Activated CD4-positive, alpha-beta T cell treated with anti-CD3 and anti-CD28 coated beads for 4 hours (primary cell): ENCODE results near the gene MAP4K1.
"Not testable (repeated sequence)": the region's sequence is repeated elsewhere in the genome, so short reads cannot be mapped to it uniquely, and the experiment has no call there.

Experiments used
- DNase-seq, 2 donors: peaks; one replicate each; pipeline ENCODE4 v3.0.0-alpha.2; 2020

Gene MAP4K1

DNA sequence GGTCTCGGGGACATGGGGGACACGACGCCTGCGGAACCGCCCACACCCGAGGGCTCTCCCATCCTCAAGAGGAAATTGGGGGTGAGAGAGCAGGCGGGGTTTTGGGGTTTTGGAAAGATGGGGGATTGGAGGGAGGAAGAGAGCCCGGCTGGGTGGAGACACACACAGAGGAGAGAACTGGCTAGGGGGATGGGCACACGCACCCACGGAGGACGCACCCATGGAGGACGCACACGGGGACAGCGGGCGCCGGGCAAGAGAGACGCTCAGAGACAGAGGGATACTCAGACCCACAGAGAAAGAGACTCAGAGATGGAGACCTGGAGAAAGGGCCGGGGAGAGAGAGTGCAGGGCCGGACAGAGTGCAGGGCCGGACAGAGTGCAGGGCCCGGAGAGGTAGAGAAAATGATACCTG is 52.1 kb downstream of the MAP4K1 start:
- no peak for DNase-seq

DNA sequence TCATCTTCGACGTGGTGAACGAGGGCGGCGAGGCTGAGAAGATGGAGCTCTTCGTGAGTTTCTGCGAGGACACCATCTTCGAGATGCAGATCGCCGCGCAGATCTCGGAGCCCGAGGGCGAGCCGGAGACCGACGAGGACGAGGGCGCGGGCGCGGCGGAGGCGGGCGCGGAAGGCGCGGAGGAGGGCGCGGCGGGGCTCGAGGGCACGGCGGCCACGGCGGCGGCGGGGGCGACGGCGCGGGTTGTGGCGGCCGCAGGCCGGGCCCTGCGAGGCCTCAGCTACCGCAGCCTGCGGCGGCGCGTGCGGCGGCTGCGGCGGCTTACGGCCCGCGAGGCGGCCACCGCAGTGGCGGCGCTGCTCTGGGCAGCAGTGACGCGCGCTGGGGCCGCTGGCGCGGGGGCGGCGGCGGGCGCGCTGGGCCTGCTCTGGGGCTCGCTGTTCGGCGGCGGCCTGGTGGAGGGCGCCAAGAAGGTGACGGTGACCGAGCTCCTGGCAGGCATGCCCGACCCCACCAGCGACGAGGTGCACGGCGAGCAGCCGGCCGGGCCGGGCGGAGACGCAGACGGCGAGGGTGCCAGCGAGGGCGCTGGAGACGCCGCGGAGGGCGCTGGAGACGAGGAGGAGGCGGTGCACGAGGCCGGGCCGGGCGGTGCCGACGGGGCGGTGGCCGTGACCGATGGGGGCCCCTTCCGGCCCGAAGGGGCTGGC is 52.6 kb downstream of the MAP4K1 start:
- no peak for DNase-seq

DNA sequence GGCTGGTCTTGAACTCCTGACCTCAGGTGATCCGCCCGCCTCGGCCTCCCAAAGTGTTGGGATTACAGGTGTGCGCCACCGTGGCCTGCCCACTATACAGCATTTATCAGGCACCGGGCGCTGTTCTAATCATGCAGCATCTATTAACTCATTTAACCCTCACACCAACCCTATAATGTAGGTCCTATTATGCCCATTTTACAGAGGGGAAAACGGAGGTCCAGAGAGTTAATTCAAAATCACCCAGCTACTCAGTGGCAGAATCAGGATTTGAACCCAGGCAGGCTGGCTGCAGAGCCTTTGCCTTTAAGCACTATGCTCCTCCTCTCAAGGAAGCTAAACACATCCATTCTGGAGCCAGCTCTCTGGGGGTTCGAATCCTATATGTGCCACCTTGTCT is 54.3 kb downstream of the MAP4K1 start:
- no peak for DNase-seq

DNA sequence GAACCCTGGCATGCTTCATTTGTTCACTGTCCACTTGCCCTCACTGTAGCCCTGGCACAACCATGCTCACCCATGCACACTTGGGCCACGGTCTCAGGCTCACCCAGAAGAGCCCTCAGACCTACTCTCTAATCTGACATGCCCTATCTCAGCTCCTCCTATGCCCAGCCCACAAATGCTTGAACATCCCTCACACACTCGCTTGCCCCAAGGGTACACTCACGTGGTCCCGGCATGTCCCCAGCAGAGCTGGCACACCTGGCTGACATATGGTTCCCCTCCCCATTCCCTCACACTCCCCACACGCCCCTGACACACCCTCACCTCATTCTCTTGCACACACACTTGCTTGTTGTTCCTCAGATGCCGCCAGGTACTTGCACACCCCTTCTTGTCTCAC is 55.7 kb downstream of the MAP4K1 start:
- DNase-seq, result no peak

DNA sequence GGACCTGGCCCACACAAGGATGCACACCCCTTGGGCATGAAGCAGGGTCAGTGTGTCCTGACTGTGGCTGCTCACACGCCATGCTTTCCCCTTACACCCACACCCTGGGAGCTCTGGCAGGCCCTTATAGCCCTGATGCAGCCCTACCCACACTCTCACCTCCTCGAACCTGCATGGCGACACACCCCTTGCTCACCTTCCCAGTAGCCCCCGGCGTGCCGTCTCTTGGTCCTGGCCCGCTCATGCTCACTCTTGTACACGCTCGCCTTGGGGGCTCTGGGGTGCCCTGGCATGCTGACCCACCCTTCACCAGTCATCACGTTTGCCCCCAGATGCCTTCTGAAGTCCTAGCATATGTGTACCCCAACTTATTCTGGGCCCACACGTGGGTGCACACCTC is 56.1 kb downstream of the MAP4K1 start:
- no peak for DNase-seq

DNA sequence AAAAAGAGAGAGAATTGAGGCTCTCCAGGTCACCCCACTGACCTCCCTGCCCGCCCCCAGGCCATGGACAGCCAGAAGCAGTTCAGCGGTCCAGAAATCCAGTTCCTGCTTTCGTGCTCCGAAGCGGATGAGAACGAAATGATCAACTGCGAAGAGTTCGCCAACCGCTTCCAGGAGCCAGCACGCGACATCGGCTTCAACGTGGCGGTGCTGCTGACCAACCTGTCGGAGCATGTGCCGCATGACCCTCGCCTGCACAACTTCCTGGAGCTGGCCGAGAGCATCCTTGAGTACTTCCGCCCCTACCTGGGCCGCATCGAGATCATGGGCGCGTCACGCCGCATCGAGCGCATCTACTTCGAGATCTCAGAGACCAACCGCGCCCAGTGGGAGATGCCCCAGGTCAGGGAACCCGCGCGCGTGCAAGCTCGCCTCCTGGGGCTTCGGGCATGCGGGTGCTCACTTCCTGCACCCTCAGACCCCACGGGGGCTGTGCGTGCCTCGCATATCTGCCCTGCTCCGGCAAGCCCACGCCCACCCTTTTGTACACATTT is 56.6 kb downstream of the MAP4K1 start:
- DNase-seq, result no peak

DNA sequence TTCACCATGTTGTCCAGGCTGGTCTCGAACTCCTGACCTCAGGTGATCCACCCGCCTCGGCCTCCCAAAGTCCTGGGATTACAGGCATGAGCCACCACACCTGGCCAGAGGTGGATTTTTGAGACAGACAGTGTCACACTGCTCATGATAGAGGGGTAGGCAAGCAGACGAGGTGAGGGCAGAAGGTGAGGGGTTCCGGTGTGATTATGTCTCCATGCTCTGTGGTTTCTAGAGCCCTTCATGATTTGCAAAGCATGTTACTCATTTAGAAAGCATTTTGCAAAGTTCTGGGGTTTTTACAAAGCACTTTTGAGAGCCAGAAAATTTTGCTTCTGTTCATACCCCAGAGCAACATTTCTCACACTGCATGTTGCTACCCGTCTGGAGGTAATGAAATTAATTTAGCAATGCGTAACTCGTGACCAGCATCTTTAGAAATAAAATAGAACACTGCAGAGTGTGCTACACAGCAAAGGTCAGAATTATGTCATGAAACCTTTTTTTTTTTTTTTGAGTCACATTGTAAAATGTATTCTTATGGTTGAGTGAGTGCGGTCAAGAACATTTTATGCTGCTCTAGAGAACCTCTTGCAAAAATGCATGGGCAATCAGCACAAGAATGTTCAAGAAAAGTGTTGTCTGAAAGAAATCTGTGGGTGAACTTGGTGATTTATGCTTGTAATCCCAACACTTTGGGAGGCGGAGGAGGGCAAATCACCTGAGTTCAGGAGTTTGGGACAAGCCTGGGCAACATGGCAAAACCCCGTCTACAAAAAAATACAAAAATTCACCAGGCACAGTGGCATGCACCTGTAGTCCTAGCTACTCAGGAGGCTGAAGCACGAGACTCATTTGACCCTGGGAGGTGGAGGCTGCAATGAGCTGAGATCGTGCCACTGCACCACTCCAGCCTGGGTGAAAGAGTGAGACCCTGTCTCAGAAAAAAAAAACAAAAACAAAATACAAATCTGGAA is 58.0 kb downstream of the MAP4K1 start:
- DNase-seq, result peak in 1 of 2 donors; percentile 14

DNA sequence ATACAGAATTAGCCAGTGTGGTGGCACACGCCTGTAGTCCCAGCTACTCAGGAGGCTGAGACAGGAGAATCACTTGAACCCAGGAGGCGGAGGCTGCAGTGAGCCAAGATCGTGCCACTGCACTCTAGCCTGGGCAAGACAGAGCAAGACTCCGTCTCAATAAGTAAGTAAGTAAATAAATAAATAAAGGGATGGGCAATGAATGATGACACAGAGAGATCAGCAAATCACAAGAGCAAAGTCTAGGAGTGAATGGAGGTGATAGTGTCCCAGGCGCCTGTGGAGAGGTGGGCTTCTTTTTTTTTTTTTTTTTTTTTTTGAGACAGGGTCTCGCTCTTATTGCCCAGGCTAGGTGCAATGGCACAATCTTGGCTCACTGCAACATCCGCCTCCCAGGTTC is 58.8 kb downstream of the MAP4K1 start:
- DNase-seq, result not testable (repeated sequence)

DNA sequence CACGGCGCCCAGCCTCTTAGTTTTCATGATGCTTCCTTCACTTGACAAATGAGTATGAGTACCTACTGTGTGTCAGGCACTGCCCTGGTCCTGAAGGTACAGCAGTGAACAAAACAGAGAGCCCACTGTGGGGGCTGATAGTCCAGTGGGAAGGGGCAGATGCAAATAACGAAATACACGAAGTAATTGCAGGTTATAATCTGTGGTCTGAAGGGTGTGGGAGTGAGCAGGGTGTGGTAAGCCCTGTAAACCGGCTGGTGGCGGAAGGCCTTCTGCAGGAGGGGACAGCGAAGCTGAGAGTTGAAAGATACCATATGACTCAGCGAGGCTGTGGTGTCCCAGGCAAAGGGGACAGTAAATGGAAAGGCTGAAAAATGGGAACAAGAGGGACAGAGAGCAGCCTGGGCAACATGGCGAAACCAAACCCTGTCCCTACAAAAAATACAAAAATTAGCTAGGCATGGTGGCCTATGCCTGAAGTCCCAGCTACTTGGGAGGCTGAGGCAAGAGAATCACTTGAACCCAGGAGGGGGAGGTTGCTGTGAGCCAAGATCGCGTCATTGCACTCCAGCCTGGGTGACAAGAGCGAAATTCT is 60.5 kb downstream of the MAP4K1 start:
- peak in 1 of 2 donors; percentile 32 for DNase-seq

DNA sequence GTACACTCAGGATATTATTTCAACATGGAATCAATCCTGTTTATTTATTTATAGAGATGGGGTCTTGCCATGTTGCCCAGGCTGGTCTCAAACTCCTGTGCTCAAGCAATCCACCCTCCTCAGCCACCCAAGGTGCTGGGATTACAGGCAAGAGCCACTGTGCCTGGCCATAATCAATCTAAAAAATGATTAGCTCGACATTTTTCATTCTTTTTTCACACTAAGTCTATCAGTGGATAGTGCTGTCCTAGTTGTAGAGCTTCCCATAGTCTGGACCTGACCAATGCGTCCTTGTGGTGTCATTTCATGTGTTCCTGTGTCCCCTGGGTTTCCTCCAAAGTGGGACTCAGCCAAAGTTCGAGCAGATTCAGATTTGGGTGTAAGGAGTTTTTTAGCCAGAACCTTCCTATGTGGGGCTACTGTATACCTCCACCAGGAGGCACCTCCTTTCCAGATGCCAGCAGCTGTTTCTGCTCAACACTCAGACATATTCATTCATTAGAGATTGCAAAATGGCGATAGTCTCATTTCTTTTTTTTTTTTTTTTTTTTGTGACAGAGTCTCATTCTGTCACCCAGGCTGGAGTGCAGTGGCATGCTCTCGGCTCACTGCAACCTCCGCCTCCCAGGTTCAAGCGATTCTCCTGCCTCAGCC is 61.1 kb downstream of the MAP4K1 start:
- DNase-seq, result no peak

DNA sequence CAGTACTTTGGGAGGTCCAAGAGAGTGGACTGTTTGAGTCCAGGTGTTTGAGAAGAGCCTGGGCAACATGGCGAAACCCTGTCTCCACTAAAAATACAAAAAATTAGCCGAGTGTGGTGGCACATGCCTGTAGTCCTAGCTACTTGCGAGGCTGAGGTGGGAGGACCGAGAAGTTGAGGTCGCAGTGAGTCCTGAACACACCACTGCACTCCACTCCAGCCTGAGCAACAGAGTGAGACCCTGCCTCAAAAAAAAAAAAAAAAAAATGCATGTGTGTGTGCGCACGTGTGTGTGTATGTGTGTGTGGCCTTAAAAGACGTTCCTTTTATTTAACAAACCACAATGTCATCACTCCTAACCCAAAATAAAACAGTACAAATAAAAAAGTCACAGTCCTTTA is 62.6 kb downstream of the MAP4K1 start:
- DNase-seq, result no peak

DNA sequence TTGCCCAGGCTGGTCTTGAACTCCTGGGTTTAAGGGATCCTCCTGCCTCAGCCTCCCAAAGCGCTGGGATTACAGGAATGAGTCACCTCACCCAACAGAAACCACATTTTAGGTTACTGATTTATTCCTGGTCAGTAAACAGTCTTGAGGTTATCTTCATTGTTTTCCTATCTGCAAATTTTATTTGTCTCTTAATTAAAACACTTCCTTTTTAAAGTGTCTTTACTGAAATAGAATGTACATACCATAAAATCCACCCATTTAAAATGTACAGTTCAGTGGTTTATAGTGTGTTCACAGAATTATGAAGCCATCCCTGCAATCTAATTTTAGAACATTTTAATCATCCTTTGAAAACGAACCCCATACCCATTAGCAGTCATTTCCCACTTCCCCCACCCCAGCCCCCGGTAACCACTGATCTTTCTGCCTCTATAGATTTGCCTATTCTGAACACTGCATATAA is 63.0 kb downstream of the MAP4K1 start:
- no peak for DNase-seq

DNA sequence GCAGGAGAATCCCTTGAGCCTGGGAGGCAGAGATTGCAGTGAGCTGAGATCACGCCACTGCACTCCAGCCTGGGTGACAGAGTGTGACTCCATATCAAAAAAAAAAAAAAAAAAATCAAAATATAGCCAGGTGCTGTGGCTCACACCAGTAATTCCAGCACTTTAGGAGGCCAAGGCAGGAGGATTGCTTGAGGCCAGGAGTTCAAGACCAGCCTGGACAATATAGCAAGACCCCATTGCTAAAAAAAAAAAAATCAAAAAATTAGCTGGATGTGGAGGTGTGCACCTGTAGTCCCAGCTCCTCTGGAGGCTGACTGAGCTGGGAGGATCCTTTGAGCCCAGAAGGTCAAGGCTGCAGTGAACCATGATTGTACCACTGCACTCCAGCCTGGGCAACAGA is 64.5 kb downstream of the MAP4K1 start:
- DNase-seq, result not testable (repeated sequence)

DNA sequence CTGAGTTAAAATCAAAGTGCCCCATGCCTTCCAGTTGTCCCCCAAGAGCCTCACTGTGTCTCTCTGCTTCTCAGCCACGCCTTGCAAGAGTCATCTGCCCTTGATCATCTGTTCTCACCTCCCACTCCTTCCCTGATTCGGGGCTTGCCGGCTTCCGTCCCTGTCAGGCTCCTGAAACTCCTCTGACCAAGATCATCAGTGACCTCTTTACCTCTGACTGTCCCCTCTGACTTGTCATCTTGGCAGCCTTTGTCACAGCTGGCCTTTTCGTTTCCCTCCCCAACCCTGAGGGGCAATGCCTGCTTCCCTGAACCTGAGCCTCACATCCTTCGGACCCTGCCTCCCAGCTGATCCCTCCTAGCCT is 66.3 kb downstream of the MAP4K1 start:
- peak in 1 of 2 donors; percentile 31 for DNase-seq

DNA sequence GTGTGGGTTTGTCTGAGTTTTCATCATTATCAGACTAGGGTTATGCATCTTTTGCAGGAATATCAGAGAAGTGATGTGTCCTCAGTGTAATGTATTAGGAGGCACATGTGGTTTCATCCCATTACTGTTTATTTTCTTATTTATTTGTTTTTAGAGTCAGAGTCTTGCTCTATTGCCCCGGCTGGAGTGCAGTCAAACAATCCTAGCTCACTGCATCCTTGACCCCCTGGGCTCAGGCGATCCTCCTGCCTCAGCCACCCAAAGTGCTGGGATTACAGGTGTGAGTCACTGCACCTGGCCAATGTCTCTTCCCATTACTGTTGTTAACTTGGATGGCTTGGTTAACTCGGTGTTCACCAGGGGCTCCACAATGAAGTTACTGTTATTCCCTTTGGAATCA is 67.4 kb downstream of the MAP4K1 start:
- no peak for DNase-seq

DNA sequence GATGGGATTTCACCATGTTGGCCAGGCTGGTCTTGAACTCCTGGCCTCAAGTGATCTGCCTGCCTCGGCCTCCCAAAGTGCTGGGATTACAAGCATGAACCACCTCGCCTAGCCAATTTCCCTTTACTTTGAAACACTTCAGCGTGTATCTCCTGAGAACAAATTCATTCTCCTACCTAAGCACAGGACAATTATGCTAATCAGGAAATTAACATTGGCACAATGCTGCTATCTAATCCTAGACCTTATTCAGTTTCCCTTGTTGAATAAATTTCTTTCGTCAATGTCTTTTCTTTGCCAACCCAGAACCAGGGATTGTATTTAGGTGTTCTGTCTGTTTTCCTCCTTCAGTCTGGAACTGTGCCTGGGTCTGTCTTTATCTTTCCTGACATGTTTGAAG is 67.8 kb downstream of the MAP4K1 start:
- no peak for DNase-seq

DNA sequence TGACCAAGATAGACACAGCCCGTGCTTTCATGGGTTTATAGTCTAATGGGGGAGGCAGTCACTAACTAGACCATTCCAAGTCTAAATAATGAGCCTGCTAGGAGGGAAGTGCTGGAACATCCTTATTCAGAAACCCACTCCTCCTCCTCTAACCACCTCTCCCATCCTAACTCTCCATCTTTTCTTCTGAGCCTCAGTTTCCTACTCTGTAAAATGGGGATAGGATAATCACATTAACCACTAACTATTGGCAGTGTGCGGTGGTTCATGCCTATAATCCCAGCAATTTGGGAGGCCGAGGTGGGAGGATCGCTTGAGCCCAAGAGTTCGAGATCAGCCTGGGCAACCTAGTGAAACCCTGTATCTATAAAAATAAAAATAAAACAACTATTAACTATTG is 68.7 kb downstream of the MAP4K1 start:
- DNase-seq, result no peak

DNA sequence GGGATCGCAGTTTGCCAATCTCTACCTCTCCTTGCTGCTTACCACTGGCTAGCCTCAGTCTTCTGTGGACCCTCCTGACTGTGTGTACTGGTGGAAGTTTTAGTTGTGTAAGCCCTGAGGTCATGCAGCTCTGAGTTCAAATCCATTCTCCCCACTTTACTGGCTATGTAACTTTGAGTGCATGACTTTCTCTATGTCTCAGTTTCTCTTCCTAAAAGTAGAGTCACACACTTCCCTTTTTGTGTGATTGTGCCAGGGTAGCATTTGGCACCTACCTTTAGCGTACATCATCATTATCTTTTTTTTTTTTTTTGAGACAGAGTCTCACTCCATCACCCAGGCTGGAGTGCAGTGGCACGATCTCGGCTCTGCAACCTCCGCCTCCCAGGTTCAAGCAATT is 70.3 kb downstream of the MAP4K1 start:
- no peak for DNase-seq

DNA sequence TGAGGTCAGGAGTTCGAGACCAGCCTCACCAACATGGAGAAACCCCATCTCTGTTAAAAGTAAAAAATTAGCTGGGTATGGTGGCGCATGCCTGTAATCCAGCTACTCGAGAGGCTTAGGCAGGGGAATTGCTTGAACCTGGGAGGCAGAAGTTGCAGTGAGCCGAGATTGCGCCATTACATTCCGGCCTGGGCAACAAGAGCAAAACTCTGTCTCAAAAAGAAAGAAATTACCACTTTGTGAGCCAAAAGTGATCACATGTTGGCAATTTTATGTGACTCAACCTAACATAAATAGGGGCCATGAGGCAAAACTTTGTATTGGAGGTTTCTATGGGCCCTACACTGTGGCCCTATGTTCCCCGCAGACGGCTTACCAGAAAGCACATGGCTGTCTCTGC is 72.2 kb downstream of the MAP4K1 start:
- DNase-seq, result no peak

DNA sequence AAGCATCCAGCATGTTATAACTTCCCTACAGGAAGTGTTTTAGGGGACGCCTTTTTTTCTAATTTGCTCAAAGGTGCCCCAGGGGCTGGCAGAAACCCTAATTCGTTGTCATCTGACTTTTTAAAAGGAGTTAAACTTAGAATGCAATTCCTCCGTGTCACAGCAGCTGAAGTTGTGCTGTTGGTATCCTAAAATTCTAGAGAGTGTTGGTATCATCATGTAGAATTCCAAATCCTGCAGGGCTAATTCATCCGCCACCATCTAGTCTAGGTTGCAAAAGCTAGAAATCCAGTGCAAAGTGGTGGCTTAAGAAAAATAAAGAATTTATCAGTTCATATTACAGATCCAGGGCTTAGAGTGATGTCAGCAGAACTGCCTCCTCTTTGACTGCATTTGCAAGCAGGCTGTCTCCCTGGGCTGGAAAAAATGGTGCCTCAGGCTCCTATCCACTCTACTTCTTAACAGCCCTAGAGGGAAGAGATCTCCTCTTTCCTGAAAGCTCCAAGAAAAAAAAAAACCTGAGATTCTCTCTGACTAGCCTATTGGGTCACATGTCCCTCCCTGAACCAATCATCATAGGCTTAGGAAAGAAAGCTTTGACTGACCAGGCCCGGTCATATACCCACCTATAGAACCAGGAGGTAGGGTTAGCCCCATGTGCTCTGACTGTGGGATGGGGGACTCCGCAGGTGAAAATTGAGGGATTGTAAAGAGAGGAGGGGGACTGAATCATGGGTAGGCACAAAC is 73.0 kb downstream of the MAP4K1 start:
- DNase-seq, result no peak

DNA sequence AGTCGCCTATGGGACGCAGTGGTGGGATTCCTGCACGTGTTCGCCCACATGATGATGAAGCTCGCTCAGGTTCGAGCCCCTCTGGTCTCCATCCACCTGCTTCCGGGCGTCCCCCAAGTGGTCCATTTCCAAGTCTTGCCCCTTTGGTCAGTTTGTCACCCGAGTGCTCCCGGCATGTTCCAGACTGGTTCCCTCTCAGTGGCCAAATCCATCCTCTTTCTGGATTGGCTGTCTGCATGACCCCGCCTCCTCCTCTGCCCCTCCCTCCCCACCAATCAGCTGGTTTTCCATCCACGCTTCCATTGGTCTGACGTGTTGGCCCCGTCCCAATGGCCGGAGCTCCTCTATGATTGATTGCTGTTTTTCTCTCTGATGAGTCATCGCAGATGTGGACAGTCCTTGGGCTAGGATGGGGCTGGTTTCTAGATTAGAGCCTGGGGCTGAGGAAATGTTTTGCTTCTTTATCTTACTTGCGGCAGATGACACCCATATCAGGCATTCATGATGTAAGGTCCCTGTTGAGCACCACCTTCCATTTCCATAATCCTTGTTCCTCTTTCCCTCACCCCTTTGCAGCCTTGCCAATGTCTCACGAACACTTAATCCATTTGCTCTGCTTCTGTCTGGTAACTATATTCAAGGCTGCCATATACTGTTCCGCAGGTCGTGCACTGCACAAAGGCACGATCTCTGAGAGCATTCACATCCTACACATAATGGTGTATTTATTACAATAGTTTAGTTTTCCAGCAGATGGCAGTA is 73.8 kb downstream of the MAP4K1 start:
- peak in 1 of 2 donors; percentile 30 for DNase-seq
